ENCODE data around the gene SORL1.

GRCh38 chr11:121408830-121409229 lies 43.3 kb upstream of the SORL1 start:
- TF ChIP-seq POLR2A (IDR thresholded peaks at IDR 0.05) (no peak), CTCF (IDR thresholded peaks at IDR 0.05) (no peak)

All from testis (tissue), 2 donors.